Astrocyte of the spinal cord (primary cell): Measurements from ENCODE around the gene CARF.

Experiments used
- DNase-seq: peaks from one replicate; pipeline ENCODE4 v3.0.0; 2011; ENCODE audit warnings: low read depth, low spot score
- H3K4me3 ChIP-seq: 2 replicates; pipeline ENCODE4 v1.5.1; 2011; ENCODE audit warnings: low read depth, mild to moderate bottlenecking, low read length, moderate library complexity
- in situ Hi-C: cut with HindIII; loops from 2 replicates; pipeline ENCODE4 v1.10.0; 2017; ENCODE audit warnings: low sequenced_read_pairs
- TF ChIP-seq, protein P1 (sequence below): IDR thresholded peaks from 2 replicates; pipeline ENCODE4 v1.5.1; 2012; ENCODE audit warnings: low read depth, mild to moderate bottlenecking, low read length, inconsistent platforms

The CARF gene

DNA sequence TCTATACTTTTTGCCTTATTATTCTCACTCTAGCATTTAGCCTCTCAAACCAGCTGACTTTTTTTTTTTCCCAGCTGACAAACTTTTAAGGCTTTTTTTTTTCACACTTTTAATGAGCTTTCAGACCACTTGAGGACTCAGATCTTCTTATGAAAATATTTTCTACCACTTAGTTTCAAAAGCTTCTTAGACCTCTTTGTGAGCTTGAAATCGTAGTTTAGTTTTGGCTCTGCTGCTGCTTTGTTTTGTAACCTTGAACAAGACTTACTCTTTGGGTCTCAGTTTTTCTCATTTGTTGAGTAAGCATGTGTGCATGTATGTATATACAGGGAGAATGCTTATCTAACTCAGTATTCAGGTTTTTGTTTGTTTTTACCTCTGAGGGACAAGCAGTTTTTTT lies 106.1 kb downstream of the CARF start:
- in situ Hi-C loops = no loop called here
- TF ChIP-seq, protein P1, sequence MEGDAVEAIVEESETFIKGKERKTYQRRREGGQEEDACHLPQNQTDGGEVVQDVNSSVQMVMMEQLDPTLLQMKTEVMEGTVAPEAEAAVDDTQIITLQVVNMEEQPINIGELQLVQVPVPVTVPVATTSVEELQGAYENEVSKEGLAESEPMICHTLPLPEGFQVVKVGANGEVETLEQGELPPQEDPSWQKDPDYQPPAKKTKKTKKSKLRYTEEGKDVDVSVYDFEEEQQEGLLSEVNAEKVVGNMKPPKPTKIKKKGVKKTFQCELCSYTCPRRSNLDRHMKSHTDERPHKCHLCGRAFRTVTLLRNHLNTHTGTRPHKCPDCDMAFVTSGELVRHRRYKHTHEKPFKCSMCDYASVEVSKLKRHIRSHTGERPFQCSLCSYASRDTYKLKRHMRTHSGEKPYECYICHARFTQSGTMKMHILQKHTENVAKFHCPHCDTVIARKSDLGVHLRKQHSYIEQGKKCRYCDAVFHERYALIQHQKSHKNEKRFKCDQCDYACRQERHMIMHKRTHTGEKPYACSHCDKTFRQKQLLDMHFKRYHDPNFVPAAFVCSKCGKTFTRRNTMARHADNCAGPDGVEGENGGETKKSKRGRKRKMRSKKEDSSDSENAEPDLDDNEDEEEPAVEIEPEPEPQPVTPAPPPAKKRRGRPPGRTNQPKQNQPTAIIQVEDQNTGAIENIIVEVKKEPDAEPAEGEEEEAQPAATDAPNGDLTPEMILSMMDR = no peak
- peak; percentile 36 for DNase-seq
- peak overlapping the region; percentile 30 for H3K4me3 ChIP-seq

DNA sequence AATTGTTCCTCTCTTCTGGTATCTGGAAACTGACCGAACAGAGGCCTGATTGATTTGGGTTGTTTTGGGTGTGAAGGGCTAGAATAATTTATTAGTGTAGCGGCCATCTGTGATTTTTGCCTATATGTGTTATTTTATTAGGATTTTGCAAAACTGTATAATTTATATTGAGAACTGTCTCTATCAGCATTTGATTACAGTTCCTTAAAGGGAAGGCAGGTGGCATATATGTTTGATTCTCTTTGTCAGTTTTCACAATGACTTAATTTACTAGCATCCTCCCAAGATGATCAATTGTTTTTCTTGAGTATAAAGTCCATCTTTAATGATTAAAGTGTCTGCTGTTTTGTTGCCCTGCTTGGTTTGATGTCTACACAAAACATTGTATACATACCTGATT lies 107.1 kb downstream of the CARF start:
- H3K4me3 ChIP-seq = peak overlapping the region; percentile 30
- no peak for DNase-seq
- in situ Hi-C loops = no loop called here
- TF ChIP-seq, protein P1 = no peak

DNA sequence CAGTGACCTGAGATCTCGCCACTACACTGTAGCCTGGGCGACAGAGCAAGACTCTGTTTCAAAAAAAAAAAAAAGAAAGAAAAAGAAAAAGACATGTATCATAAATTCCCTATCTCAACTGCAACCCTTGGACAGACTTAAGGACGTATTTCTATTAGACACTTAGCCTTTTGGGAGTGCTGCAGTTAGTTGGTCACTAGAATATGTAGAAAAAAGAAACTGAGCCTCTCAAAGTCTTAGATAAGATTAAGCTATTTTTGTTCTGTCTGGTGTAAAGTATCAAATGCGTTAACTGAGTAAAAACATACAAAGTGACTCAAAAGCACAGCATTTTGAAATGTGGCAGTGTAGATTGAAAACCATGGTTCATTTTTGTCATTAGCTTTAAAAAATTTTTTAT lies 109.9 kb downstream of the CARF start:
- in situ Hi-C loops = no loop called here
- TF ChIP-seq, protein P1 = no peak
- no peak overlapping the region for H3K4me3 ChIP-seq
- DNase-seq = no peak

DNA sequence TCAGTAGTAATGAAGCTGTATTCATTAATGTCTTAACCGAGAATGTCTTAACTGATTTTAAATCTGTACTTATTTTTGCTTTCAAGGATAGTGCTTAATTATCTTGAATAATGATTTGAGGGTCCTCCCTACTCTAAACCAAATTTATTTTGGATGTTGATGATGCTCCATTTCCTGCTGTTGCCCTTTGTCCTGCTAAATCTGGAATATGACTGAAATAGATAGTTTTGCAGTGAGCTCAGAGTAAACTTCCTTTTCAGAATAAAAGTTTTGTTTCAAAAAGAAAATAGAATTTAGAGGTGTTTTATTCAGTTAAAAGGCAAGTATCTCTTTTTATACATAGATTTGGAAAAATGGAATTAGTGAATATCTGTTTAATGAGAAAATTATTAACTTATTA lies 110.7 kb downstream of the CARF start:
- TF ChIP-seq, protein P1 = no peak
- in situ Hi-C loops = no loop called here
- DNase-seq = no peak
- no peak overlapping the region for H3K4me3 ChIP-seq

DNA sequence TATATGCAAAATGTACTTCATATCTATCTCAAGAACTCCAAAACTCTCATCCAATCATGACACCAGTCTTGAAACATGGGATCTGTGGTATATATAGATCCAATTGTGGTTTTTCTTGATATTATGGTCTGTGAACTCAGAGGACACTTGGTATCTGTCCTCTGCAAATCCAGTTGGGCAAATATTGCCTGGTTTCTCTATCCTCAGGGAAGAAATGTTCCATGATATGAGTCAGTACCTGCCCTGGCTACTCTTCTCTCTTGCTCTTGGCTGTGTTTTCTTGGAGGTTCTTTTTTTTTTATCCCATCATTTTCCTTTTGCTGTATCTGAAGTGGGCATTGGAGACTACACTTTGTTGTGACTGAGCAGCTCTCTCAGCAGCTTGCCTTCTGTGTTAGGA lies 113.5 kb downstream of the CARF start:
- no peak for DNase-seq
- in situ Hi-C loops = no loop called here
- no peak overlapping the region for H3K4me3 ChIP-seq
- TF ChIP-seq, protein P1 = no peak

DNA sequence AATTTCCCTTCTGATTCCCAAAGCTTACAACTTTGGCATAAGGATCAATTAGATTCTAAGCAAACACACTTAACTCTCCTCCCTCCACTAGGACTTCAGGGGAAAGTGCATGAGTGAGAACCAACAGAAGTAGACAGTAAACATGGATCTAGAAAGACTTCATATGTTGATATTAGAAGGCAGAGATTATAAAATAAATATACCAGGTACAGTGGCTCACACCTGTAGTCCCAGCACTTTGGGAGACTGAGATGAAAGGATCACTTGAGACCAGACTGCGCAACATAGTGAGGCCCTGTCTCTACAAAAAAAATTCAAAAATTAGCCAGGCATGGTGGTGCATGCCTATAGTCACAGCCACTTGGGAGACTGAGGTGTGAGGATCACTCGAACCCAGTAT lies 118.5 kb downstream of the CARF start:
- TF ChIP-seq, protein P1 = no peak
- no peak overlapping the region for H3K4me3 ChIP-seq
- in situ Hi-C loops = no loop called here
- DNase-seq = no peak

DNA sequence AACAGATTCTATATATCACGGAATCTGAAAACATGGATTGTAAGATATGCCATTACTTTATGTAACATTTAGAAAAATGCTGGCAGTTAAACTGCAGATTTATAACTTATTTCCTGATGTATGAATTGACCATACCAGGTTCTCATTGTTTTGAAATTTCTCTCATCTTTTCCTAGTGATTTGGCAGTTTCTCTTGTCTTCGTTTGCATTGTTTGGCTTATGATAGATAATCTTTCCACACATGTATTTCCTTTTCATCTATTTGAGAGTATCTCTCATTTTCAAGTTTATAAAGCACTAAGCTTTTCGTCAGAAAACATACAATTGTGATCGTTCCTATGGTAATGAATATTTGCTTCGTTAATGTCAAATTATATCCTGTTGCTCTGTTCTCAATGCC lies 118.9 kb downstream of the CARF start:
- no peak overlapping the region for H3K4me3 ChIP-seq
- in situ Hi-C loops = no loop called here
- no peak for DNase-seq
- TF ChIP-seq, protein P1 = no peak
